ENCODE results near the gene DCAF16. TPM values are rescaled to one million over a fixed set of nuclear protein-coding genes. Genes with fewer than 3 reads are reported as not detected.
"Not testable (repeated sequence)": the region's sequence is repeated elsewhere in the genome, so short reads cannot be mapped to it uniquely, and the experiment has no call there.

Gene DCAF16
- total RNA-seq, 1 experiment from 2014 or later = 46.2 TPM

DNA sequence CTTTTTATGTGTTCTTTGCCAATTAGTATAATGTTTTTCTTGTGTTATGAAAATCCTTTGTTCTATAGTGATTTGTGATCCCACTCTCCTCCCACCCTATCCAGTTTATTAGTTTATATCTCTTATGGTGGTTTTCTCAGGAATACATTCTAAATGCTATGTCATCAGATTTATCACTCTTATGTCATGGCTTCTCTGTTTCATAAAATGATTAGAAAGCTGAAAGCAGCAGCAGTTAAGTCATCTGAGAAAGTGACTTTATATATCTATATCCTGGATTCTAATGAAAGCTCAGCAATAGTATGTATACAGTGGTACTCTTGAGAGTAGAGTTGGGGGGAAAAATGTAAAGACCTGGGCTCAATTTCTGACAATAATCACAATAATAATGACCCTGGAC lies 41.4 kb upstream of the DCAF16 start:
- H4K91ac ChIP-seq (ENCODE audit: insufficient read length, low read depth, low read length) = no peak overlapping the region
- no peak overlapping the region for H3K9ac ChIP-seq (ENCODE audit: extremely low read depth, insufficient read length, low read length)
- no peak overlapping the region for H3T11ph ChIP-seq (ENCODE audit: low read length)
- Mint-ChIP-seq H3K27me3 (ENCODE audit: low read depth) (no peaks in the 10 kb centered on the region; the same call in 1 of the 2 replicates), H3K9me3 (peaks cover 19 to 20% of the 10 kb centered on the region in 2 experiments), H3K27ac (no peak overlapping the region), H3K4me1 (peaks cover 0 to 3% of the 10 kb centered on the region in 2 experiments; a peak in 1 of 4 replicates), H3K36me3 (ENCODE audit: insufficient read depth in 1 of 3, low read depth in 3 of 3) (peaks cover 14 to 20% (median 16%) of the 10 kb centered on the region in 3 experiments), H3K4me3 (no peak overlapping the region)
- H3K27me3 ChIP-seq (ENCODE audit: insufficient read depth, low read length) = no peaks in the 10 kb centered on the region
- H4K5ac ChIP-seq (ENCODE audit: insufficient read length, low read depth, low read length) = no peak overlapping the region
- H2BK120ac ChIP-seq (ENCODE audit: low read depth, low read length, poor library complexity, severe bottlenecking) = no peak overlapping the region
- H2BK12ac ChIP-seq (ENCODE audit: insufficient read length, low read depth, low read length) = no peak overlapping the region
- no peak overlapping the region for H2BK5ac ChIP-seq (ENCODE audit: insufficient read length, low read length)
- H2AFZ ChIP-seq (ENCODE audit: low read length) = no peak overlapping the region
- H3K79me2 ChIP-seq (ENCODE audit: insufficient read depth, low read length) = no peaks in the 10 kb centered on the region
- no peak overlapping the region for H3K56ac ChIP-seq (ENCODE audit: insufficient read length, low read depth, low read length)
- H4K20me1 ChIP-seq (ENCODE audit: control insufficient read depth, insufficient read depth, insufficient read length) = no peaks in the 10 kb centered on the region
- H3K79me1 ChIP-seq (ENCODE audit: insufficient read depth, low read depth, low read length, poor library complexity, severe bottlenecking) = no peaks in the 10 kb centered on the region
- no peak overlapping the region for H3K4ac ChIP-seq (ENCODE audit: low read depth, low read length)
- H3K18ac ChIP-seq (ENCODE audit: insufficient read length, low read depth, low read length) = no peak overlapping the region
- no peak overlapping the region for H2AK5ac ChIP-seq (ENCODE audit: insufficient read length, low read length)
- no peaks in the 10 kb centered on the region for H3K4me1 ChIP-seq (ENCODE audit: insufficient read depth, low read length)
- no peak overlapping the region for H3K4me2 ChIP-seq (ENCODE audit: insufficient read depth, insufficient read length, low read length)
- no peak overlapping the region for H4K8ac ChIP-seq (replicated peaks; ENCODE audit: insufficient read length, low read depth, low read length)
- no peaks in the 10 kb centered on the region for H3K9me3 ChIP-seq (ENCODE audit: control insufficient read depth, low read depth, low read length)
- TF ChIP-seq, protein P1, sequence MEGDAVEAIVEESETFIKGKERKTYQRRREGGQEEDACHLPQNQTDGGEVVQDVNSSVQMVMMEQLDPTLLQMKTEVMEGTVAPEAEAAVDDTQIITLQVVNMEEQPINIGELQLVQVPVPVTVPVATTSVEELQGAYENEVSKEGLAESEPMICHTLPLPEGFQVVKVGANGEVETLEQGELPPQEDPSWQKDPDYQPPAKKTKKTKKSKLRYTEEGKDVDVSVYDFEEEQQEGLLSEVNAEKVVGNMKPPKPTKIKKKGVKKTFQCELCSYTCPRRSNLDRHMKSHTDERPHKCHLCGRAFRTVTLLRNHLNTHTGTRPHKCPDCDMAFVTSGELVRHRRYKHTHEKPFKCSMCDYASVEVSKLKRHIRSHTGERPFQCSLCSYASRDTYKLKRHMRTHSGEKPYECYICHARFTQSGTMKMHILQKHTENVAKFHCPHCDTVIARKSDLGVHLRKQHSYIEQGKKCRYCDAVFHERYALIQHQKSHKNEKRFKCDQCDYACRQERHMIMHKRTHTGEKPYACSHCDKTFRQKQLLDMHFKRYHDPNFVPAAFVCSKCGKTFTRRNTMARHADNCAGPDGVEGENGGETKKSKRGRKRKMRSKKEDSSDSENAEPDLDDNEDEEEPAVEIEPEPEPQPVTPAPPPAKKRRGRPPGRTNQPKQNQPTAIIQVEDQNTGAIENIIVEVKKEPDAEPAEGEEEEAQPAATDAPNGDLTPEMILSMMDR (conservative IDR thresholded peaks at IDR 0.05) = no peak
- H2BK20ac ChIP-seq (ENCODE audit: low read depth, low read length, poor library complexity, severe bottlenecking) = no peak overlapping the region
- H3K23me2 ChIP-seq (ENCODE audit: insufficient read length, low read depth, low read length, poor library complexity, severe bottlenecking) = no peaks in the 10 kb centered on the region
- no peak overlapping the region for H2BK15ac ChIP-seq (ENCODE audit: low read depth, low read length)
- H3K27ac ChIP-seq (ENCODE audit: insufficient read length, low read depth, low read length) = no peak overlapping the region
- no peak for DNase-seq
- H3K14ac ChIP-seq (ENCODE audit: insufficient read depth, low read length) = no peak overlapping the region
- H3K23ac ChIP-seq (ENCODE audit: insufficient read length, low read depth, low read length) = no peak overlapping the region

DNA sequence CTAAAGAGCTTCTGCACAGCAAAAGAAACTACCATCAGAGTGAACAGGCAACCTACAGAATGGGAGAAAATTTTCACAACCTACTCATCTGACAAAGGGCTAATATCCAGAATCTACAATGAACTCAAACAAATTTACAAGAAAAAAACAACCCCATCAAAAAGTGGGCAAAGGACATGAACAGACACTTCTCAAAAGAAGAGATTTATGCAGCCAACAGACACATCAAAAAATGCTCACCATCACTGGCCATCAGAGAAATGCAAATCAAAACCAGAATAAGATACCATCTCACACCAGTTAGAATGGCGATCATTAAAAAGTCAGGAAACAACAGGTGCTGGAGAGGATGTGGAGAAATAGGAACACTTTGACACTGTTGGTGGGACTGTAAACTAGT lies 39.7 kb upstream of the DCAF16 start:
- H2BK20ac ChIP-seq (ENCODE audit: low read depth, low read length, poor library complexity, severe bottlenecking); H3K23ac ChIP-seq (ENCODE audit: insufficient read length, low read depth, low read length); H3K4ac ChIP-seq (ENCODE audit: low read depth, low read length); H3K4me1 Mint-ChIP-seq; H4K8ac ChIP-seq (replicated peaks; ENCODE audit: insufficient read length, low read depth, low read length); H3K27ac Mint-ChIP-seq; H3K4me3 Mint-ChIP-seq; H2BK12ac ChIP-seq (ENCODE audit: insufficient read length, low read depth, low read length); H4K20me1 ChIP-seq (ENCODE audit: control insufficient read depth, insufficient read depth, insufficient read length); H4K91ac ChIP-seq (ENCODE audit: insufficient read length, low read depth, low read length); H3T11ph ChIP-seq (ENCODE audit: low read length); H3K27ac ChIP-seq (ENCODE audit: insufficient read length, low read depth, low read length); H2AK5ac ChIP-seq (ENCODE audit: insufficient read length, low read length); H3K56ac ChIP-seq (ENCODE audit: insufficient read length, low read depth, low read length); H3K4me2 ChIP-seq (ENCODE audit: insufficient read depth, insufficient read length, low read length); H3K79me1 ChIP-seq (ENCODE audit: insufficient read depth, low read depth, low read length, poor library complexity, severe bottlenecking); H3K9ac ChIP-seq (ENCODE audit: extremely low read depth, insufficient read length, low read length); H2BK120ac ChIP-seq (ENCODE audit: low read depth, low read length, poor library complexity, severe bottlenecking); H2BK5ac ChIP-seq (ENCODE audit: insufficient read length, low read length); H4K5ac ChIP-seq (ENCODE audit: insufficient read length, low read depth, low read length); H3K27me3 Mint-ChIP-seq (ENCODE audit: low read depth); DNase-seq; H3K23me2 ChIP-seq (ENCODE audit: insufficient read length, low read depth, low read length, poor library complexity, severe bottlenecking); H2BK15ac ChIP-seq (ENCODE audit: low read depth, low read length); H3K18ac ChIP-seq (ENCODE audit: insufficient read length, low read depth, low read length); H3K79me2 ChIP-seq (ENCODE audit: insufficient read depth, low read length); H2AFZ ChIP-seq (ENCODE audit: low read length); H3K9me3 ChIP-seq (ENCODE audit: control insufficient read depth, low read depth, low read length); H3K4me1 ChIP-seq (ENCODE audit: insufficient read depth, low read length); H3K27me3 ChIP-seq (ENCODE audit: insufficient read depth, low read length); H3K14ac ChIP-seq (ENCODE audit: insufficient read depth, low read length): not testable (repeated sequence)
- H3K36me3 Mint-ChIP-seq (ENCODE audit: insufficient read depth in 1 of 3, low read depth in 3 of 3) = peaks cover 27 to 36% (median 31%) of the 10 kb centered on the region in 3 experiments
- peaks cover 19 to 20% of the 10 kb centered on the region in 2 experiments for H3K9me3 Mint-ChIP-seq
- no CpG with 5 or more reads among the region's 1 CpG for WGBS (ENCODE audit: extremely low coverage, insufficient read length, low lambda C conversion rate)

Data from H9 (cell line).